GM19455 (cell line): ENCODE measurements around the gene PTPN20.

Experiments used
- ATAC-seq: cut with Tn5 transposase; IDR thresholded peaks from one replicate; pipeline ENCODE4 v1.9.1; 2021; ENCODE audit not compliant: unreplicated experiment

PTPN20 gene

DNA sequence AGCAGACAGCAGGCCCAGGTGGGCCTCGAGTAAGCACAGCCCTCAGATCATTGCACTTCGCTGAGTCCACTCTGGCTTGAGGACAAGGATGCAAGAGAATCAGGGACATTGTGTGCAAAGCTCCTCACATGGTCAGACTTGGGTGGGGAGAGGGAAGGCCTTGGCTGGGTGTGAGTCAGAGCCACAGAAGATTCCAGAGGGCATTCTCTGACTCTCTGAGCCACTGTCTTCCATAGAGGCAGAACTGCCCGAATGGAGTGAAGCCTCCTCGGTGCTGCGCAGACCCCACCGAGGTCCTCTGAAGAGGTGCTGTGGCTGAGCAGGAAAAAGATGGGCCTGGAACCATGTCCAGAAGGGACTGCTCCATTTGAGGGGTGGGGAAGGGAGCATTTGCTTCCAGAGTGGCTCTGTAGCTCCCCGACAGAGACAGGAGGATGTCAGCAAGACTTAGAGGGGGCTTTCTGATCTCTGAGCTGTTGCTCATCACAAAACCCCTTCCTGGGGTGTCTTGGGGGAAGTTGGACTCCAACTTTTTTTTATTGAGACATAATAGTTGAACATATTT is 120.8 kb downstream of the PTPN20 start:
- no peak for ATAC-seq

DNA sequence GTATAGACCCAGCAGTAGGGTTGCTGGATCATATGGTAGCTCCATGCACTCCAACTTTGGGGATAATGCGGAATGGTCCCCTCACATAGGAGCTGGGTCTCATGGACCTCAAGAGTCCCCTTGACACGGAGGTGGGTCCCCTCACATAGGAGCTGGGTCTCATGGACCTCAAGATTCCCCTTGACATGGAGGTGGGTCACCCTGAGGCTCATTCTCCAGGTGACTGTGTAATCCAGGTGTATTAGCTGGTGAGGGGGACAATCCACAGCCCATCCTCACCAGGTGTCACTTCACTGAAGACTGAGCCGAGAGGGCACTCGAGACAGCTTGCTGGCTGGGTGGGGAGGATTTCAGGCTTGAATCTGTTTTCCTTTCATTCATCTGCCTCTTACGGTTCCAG is 121.9 kb downstream of the PTPN20 start:
- no peak for ATAC-seq

DNA sequence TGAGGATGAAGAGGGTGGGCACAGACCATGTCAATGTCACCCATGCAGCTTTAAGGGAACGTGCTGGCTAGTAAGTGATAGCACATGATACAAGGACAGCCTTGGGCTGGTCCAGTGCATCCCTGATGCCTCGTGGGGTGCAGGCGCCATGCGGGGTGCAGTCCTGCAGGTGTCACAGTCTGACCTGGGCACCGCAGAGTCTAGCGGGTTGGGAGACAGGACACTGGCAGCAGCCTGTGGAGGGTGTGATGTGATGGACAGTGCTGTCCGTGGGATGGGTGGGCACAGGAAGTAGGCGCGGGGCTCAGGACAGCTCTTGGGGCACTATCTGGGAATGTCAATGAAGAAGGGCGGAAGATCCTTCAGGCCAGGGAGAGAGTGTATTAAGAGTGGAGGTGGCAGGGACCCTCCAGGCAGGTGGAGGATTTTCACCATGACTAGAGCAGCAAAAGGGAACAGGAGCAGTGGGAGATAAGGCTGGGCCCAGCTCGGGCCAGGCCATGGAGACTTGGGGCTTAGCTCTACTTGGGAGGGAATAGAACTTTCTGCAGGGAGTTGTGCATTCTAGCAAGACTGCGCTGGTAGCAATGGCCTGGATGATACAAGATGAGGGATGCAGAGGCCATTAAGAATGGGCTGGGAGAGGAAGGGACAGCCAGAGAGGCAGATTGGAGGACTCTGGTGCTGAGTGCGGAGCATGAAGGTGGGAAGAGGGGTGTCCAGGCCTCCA is 122.5 kb downstream of the PTPN20 start:
- no peak for ATAC-seq

DNA sequence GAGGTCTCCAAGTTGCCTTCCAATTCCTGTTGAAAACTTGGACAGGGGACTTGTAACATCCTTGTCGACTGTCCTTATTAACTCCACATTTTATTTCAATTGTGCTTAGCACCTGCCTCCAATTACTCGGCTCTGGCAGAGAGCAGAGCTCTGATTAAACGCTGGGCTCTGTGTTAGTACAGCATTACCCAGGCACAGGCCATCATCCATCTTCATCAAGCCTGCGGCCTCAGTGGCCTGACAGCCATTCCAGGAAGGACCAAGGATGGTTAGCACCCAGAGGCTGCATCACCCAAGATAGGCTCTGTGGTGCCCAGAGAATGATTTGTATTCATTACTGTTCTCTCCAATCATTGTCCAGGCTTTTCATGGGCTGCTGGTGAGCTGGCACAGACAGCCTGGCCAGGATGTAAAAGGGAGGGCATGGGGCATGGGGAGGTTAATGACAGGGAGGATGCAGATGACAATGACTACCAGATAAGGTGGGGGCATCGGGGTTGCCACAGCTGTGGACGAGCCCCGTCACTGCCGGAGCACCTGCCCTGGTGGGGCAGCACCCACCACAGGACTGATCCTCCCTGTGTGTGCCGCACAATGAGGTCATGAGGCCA is 123.3 kb downstream of the PTPN20 start:
- no peak for ATAC-seq

DNA sequence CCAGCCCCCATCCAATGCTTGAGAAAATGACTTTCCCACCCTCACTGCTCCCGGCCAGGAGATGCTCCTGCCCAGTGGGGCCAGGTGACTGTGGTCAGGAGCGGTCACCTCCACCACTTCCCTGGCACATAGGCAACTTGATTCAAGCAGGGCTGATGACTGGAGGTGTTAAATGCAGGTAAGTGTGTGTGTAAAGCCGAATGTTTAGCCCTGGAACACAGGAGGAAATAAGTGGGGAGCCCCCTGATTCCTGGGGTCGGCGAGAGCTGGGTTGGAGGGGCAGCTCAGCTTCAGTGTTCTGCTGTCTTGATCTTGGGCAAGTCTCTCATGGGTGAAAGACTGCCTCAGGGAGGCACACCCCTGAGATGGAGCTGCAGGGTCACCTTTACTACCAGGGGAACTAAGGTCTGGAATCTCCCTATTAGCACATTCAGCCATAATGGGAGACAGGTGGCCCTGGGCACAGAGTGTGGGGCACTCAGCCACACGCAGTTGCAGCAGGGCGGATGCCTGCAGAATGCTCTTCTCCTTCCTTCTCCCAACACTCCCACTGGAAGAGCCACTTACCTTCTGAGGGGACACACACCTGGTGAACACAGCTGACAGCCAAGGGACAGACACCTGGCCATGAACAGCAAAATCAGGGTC is 124.1 kb downstream of the PTPN20 start:
- no peak for ATAC-seq

DNA sequence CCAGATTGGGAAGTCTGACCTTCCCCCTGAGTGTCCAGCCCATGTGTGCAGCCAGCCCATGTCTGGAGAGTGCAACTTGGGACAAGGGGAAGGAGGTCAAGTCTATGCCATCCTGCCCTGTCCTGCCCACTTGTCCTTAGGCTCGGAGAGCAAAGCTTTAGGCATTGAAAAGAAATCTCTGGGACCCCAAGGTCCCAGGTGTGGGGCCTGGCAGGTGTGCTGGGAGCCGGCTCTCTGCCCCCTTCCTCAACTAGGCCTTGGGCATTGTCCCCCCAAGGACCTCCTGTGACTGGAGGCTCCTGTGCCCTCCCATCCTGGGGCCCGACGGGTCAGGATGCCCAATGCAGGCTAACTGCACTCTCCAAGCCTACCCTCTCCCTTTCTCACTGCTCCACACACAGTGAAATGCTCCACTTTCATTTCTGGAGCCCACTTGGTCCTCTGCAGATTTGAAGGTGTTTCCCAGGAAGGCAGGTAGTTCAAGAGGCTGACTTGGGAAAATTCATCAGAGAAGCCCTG is 124.7 kb downstream of the PTPN20 start:
- ATAC-seq, result no peak

DNA sequence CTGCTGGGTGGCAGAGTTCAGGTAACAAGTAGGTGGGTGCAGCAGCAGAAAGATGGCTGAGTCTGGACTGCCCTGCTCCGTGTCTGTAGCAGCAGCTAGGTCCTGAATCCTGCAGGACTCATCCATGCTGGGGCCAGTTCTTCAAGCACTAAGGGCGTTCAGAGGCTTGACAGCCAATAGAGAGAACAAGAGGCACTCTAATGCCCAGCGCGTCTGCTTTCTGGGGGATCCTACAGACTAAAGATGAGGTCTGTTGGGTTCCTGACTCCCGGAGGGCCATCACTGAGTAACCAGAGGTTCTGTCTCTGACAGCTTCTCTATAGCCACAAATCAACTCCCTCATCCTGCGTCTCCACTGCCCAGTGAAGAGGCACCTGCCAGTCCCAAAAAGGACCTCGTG is 125.5 kb downstream of the PTPN20 start:
- no peak for ATAC-seq

DNA sequence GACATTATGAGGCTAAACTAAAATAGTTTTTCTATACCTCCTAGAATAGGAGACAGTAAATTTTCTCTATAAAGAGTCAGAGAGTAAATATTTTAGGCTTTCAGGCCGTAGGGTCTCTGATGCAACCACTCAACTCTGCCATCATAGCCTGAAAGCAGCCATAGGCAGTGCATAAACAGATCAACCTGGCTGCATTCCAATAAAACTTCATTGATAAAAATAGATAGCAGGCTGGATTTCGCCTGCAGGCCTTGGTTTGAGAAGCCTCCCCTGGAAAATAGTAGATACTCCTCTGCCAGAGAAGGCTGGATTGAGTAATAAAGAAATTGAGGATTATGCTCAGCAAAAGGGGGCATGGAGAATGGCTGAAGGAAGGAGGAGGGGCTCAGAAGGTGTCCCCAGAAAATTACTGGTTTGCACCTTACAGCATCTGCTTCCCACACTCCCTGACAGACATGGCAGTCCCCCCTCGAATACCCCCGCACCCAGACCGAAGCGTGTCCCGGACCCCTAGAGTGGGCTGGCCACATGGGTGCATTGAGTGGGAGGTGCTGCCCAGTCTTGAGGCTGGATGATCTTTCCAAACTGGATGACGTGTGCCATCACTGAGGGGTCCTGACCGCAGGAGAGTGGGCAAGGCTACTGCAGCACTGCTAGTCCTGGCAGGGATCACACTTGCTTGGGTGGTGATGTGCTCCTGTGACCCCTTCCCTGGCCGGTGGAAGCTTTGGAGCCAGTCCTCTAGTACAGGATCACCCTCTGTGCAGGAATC is 126.6 kb downstream of the PTPN20 start:
- no peak for ATAC-seq

DNA sequence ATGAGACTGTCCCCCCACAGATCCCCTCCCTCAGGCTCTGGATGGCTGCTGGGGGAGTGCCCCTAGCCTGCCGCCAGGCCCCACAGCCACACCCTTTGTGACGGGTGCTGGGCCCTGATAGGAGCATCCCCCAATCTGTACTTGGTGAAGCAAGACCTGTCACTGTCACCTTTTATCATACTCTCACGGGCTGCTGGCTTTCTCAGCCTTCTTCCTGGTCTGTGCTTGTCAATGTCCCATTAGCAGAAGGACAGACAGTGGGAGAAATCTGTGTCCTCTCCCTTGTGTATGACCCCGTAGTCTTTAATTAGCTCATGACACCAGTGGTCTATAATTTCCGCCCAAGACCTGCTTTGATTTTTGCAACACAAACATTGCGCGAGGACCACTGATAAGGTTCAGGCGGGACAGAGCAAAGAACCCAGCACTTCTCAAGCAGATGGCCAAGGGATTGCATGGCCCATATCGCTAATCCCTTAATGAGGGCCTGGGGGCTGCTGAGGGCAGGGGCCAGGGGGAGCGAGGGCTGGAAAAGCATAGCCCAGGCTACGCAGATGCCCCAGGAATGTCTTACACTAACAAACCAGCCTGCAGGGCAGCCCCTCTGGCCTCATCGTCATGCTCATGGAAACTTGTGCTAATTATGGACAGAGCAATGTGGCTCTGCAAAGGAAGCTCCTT is 127.8 kb downstream of the PTPN20 start:
- no peak for ATAC-seq

DNA sequence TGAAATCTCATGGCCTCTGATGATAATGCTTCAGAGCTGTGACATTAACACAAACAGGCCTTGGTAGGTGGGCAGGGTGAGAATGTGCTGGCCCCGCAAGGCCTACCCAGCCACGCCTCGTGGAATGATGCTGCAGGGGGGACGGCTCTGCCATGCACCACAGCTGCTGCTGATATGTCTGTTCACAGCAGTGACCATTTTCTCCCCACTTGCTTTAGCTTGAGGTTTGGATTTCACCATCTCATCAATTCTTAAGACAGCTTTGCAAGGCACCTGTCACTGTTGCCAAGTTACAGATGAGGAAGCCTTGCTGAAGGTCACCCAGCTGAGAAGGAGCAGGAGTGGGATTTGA is 128.3 kb downstream of the PTPN20 start:
- no peak for ATAC-seq

DNA sequence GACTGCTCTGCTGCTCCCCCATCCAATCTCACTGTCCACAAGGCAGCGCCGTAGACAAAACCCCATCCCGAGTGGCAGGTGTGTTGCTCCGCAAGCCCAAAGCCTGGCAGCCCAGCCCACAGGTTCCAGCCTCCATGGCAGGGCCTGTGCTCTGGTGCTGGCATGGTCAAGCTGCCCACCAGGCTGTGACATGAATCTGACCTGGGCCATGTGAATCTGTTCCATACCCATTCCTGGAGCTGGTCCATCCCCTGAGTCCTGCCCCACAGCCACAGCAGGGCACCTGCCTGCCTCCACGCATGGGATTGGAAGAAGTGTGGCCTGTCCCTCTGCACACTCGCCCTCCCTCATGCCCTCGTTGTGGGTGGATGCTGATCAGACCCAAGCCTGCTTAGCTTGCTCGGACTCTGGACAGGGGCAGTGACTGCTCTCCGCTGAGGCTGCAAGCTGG is 128.8 kb downstream of the PTPN20 start:
- no peak for ATAC-seq

DNA sequence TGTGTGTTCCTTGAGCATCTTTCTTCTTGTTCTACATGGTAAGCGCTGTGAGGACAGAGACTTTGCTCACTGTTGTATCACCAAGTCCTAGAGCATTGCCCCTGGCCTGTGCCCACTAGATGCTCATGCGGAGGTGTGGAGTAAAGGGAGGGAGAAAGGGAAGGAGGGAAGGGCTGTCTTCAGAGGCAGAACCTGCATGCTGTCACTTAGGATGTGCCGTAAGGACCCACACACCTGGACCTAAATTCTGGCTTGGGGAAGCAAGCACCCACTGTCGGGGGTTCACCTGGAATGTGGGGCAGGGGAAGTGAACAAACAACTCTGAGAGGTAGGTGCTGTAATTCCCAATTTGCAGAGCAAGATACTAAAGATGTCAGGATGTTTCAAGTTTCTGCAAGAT is 129.5 kb downstream of the PTPN20 start:
- no peak for ATAC-seq

DNA sequence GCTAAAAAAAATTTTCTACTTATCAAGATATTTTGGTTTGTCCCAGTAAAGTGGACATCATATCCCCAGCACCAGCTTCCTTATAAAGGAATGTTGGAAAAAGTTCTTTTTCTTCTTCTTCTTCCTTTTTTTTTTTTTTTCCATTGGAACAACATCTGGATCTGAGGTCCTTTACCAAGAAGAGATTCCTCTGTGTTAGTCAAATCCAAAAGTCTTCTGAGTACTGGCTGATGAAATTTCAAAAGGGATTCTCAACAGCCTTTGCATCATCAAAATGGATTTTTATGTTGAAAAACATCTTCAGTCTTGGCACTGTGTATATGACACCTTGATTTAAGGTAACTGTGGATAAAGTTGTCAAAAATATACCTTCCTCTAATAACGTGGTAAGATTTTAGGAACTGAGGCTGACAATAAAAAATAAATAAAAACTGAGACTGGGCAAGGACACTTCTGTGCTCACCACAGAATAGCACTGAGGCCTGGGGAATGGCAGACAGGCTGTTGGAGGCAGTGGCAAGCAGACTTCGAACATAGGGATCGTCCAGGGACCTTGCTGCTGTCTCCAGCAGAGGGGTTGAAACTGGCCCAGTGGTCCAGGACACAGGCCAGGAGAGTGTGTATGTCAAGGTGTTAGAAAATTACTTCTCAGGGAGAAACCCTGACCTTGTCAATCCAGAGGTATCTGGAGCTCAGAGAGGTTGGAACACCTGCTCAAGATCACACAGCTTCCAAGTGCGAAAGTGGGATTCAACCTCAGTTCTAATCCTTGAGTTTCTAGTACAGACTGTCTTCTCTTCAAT is 130.4 kb downstream of the PTPN20 start:
- no peak for ATAC-seq

DNA sequence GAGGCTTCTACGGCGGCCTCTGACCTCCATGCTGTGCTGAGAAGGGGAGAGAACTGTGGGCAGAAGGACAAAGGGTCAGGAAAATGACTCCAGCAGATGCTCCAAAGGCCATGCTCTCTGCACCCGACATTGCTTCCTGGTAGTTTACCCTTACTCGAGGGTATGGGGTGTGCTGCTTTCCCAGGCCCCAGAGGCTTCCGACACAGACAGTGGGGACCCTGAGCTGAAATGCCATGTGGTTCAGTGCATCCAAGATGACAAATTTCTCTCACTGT is 130.9 kb downstream of the PTPN20 start:
- no peak for ATAC-seq

DNA sequence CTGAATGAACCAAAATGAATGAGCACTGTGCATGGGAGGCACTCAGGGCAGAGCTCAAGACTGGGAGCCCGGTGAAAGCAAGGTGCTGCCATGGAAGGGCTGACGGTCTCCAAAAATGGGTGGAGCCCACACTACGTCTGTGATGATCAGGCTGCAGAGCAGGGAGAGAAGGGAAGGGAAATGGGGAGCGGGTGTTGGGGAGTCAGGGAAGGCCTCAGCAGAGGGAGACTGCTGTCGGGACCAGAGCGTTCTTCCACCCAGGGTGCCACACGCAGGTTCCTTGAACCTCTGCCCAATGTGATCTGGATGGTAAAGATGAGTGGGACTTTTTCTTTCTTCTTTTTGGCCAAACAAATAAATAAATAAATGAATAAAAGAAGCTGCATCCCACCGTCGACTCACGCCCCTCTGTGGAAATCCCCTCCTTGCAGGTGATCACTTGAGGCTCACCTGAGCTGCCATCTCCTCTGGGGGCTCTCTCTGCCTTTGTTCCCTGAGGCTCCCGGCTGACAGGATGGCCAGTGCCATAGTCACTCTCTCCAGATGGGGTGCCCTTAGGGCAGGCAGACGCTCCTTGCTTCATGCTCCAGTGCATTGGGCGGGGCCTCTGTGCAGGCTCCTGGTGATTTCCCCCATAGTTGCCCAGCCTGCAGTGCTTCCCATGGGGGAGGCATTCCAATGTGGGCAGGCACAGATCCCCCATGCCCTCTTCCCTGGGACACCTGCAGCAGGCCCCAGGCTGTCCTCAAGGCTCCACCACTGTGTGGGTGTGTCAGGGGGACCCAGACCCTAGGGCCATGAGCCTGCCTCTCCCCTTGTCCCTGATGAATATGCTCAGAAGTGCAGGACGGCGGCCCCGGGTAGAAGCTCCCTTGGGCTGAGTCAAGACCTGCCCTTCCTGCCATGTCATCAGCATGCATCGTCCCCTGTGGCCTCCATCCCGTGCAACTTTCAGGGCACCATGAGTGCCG is 131.8 kb downstream of the PTPN20 start:
- ATAC-seq, result no peak

DNA sequence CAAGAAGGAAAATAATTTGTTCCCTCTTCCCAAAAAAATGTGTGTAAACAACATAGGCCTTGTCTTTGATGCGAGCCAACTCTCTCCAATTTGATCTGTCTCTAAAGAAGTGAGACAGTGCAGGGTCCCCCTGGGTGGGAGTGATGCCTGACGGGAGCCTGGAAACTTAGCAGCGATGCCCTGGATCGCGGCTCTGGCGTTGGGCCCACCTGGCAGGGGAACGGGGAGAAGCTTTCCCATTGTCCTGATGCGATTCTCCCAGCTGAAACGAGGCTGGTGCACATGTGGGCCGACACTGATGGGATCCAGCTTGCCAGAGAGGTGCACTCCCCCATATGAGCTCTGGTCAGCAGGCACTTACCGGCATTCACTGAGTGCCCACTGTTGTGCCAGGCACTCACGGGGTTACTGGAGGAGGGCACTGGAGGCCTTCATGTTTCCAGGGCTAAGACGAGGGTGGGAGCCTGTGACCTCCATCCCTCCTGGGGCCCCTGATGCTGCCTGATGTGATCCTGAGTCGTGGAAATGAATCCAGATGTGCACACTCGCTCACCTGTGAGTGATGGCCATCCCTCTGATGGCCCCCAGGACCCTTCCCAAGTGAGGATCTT is 132.8 kb downstream of the PTPN20 start:
- no peak for ATAC-seq

DNA sequence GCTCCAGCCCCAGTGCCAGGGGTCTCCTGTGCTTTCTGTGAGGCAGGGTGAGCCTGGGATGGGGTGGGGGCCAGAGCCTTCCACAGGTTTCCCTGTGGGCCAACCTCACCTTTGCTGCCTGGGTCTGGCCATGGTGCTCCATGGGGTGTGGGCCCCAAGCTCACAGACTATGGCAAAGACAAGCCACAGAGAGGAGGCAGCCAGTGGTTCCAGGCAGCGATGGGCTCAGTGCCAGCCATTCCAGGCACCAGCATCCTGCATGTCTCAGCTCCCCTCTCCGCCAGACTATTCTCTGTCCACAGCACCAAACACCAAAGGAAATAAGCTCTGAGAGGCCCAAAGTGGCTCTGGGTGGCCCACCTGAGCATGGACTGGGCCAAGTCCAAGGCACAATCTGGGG is 133.5 kb downstream of the PTPN20 start:
- ATAC-seq, result no peak

DNA sequence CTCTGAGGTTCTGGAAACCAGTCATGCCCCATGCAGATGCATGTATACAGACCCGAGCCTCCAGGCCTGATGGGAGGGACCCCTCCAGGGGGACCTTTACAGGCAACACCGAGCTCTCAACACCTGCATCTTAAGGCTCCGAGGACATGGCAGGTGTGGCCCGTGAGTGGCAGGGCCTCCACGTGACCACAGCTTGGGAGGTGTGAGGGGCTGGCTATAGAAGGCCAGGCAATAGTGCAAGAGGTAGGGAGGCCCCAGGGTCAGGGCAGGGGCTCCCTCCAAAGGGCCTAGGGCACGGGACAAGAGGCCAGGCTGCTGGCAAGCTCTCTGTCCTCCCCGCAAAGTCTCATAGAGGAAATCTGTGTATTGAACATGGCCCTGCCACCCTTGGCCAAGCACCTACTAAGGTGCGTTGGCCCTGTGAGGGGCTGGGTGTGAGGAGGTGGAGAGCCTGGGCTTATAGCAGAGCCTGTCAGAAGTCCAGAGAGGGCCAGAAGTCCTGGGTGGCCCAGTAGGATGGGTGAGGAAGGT is 134.2 kb downstream of the PTPN20 start:
- ATAC-seq, result no peak
